ENCODE measurements around the gene ANO10. TPM values are rescaled to one million over a fixed set of nuclear protein-coding genes. Genes with fewer than 3 reads are reported as not detected.

ANO10 gene
- total RNA-seq, 1 experiment from 2014 or later = 26.6 TPM

DNA sequence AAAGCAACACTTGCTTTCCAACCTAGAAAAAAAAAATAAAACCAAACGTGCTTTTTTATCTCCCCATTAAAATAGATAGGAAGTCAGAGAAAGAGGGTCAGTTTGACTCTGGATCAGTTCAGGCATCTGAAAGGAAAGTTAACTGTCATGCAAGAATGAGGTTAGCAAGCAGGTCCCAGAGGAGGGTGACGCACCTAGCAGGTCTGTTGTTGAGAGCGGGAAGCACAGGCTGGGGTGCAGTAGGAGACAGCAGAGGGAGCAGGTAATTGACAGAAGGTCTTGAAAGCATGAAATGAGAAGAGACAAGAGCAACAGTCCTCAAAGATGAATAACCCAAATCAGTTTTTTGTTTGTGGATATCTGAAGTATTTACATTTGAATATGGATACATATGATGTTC lies 82.5 kb downstream of the ANO10 start:
- no peak for ATAC-seq
- H3K4me3 ChIP-seq (ENCODE audit: low read depth in 2 of 2, low read length in 2 of 2) = no peak overlapping the region
- DNase-seq (ENCODE audit: low read depth, low spot score) = no peak
- no peaks in the 10 kb centered on the region for H3K27me3 ChIP-seq (ENCODE audit: control insufficient read depth, insufficient read depth, low read length)
- H3K27ac ChIP-seq (ENCODE audit: low read length) = no peak overlapping the region
- no peaks in the 10 kb centered on the region for H3K4me1 ChIP-seq (ENCODE audit: control insufficient read depth, insufficient read depth, low read length)
- ChIA-PET POLR2A (no interaction called here), CTCF (no interaction called here)
- no TSS peak for BruUV-seq (replicated peaks)
- TF ChIP-seq TCF7L2 (IDR thresholded peaks at IDR 0.05; ENCODE audit: low read depth, low read length) (no peak), POLR2AphosphoS5 (IDR thresholded peaks at IDR 0.05; ENCODE audit: low read depth, low read length) (no peak), SIN3A (IDR thresholded peaks at IDR 0.05; ENCODE audit: borderline replicate concordance, insufficient read depth, low read depth, low read length) (no peak), REST (IDR thresholded peaks at IDR 0.05; ENCODE audit: insufficient read depth in 1 of 2, low read depth in 2 of 2, low read length in 1 of 2) (no peak)
- TF ChIP-seq, protein P1, sequence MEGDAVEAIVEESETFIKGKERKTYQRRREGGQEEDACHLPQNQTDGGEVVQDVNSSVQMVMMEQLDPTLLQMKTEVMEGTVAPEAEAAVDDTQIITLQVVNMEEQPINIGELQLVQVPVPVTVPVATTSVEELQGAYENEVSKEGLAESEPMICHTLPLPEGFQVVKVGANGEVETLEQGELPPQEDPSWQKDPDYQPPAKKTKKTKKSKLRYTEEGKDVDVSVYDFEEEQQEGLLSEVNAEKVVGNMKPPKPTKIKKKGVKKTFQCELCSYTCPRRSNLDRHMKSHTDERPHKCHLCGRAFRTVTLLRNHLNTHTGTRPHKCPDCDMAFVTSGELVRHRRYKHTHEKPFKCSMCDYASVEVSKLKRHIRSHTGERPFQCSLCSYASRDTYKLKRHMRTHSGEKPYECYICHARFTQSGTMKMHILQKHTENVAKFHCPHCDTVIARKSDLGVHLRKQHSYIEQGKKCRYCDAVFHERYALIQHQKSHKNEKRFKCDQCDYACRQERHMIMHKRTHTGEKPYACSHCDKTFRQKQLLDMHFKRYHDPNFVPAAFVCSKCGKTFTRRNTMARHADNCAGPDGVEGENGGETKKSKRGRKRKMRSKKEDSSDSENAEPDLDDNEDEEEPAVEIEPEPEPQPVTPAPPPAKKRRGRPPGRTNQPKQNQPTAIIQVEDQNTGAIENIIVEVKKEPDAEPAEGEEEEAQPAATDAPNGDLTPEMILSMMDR (IDR thresholded peaks at IDR 0.05) = no peak
- in situ Hi-C loops (cut with HindIII; ENCODE audit: low pct_unique_long_range_greater_than_20kb, low sequenced_read_pairs) = no loop called here
- no peaks in the 10 kb centered on the region for H3K9me3 ChIP-seq (ENCODE audit: control insufficient read depth, insufficient read depth, low read depth, low read length)
- intact Hi-C loops (cut with micrococcal nuclease; ENCODE audit: unreplicated experiment) = no loop called here
- no peaks in the 10 kb centered on the region for H3K36me3 ChIP-seq (ENCODE audit: control insufficient read depth, insufficient read depth, low read length)

DNA sequence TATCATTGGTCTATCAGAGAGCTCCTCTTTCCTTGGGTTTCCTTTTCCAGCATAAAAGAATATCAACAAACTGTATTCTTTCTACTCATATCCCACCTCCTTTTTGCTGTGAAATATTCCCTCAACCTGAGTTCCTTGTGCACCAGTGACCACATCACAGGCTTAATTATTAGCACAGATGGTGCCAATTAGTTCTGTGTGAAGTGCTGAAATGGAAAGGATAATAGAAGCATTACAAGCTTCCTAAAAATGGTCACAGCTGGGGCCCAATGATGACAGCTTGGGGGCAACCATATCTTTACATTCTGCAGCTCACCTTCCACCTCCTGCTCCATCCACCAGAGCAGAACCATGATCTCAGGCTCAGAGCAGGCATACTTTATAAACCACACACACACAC lies 84.6 kb downstream of the ANO10 start:
- ATAC-seq (no peak), DNase-seq (ENCODE audit: low read depth, low spot score) (no peak)
- H3K4me1 ChIP-seq (ENCODE audit: control insufficient read depth, insufficient read depth, low read length) = no peaks in the 10 kb centered on the region
- no peaks in the 10 kb centered on the region for H3K36me3 ChIP-seq (ENCODE audit: control insufficient read depth, insufficient read depth, low read length)
- CTCF ChIA-PET = no interaction called here
- no peak overlapping the region for H3K4me3 ChIP-seq (ENCODE audit: low read depth in 2 of 2, low read length in 2 of 2)
- POLR2A ChIA-PET = no interaction called here
- TF ChIP-seq SIN3A (IDR thresholded peaks at IDR 0.05; ENCODE audit: borderline replicate concordance, insufficient read depth, low read depth, low read length) = no peak
- TF ChIP-seq, protein P1 (IDR thresholded peaks at IDR 0.05) = no peak
- no peak for TF ChIP-seq TCF7L2 (IDR thresholded peaks at IDR 0.05; ENCODE audit: low read depth, low read length)
- in situ Hi-C loops (cut with HindIII; ENCODE audit: low pct_unique_long_range_greater_than_20kb, low sequenced_read_pairs) (no loop called here), intact Hi-C loops (cut with micrococcal nuclease; ENCODE audit: unreplicated experiment) (no loop called here)
- no TSS peak for BruUV-seq (replicated peaks)
- H3K27ac ChIP-seq (ENCODE audit: low read length) = no peak overlapping the region
- H3K27me3 ChIP-seq (ENCODE audit: control insufficient read depth, insufficient read depth, low read length) = no peaks in the 10 kb centered on the region
- H3K9me3 ChIP-seq (ENCODE audit: control insufficient read depth, insufficient read depth, low read depth, low read length) = no peaks in the 10 kb centered on the region

All from Panc1 (cell line).